GM23338 (cell line): ENCODE data around the gene ELOVL6. TPM values are rescaled to one million over a fixed set of nuclear protein-coding genes. Genes with fewer than 3 reads are reported as not detected.

ENCODE experiments used
- ATAC-seq: fragments of 200-7000 bp; cut with Tn5 transposase; 3 replicates; pipeline ENCODE4 v1.9.1; 2020
- DNase-seq: peaks from one replicate; pipeline ENCODE4 v3.0.0-alpha.2; 2015; ENCODE audit warnings: low spot score
- H2AFZ ChIP-seq: fragments of 200-600 bp; sonication (generic); 2 replicates; pipeline ENCODE4 v1.8.0; 2016; ENCODE audit warnings: antibody characterized with exemption, mild to moderate bottlenecking, moderate library complexity
- H3F3A ChIP-seq: fragments of 200-600 bp; sonication (generic); replicated peaks from 2 replicates; pipeline ENCODE4 v1.8.0; 2017; ENCODE audit warnings: antibody characterized with exemption, mixed run types, low read depth
- H3K27ac ChIP-seq: fragments of 200-600 bp; sonication (generic); 2 replicates; pipeline ENCODE4 v1.6.1; 2016; ENCODE audit warnings: low read depth
- H3K27me3 ChIP-seq: fragments of 200-600 bp; sonication (generic); 2 replicates; pipeline ENCODE4 v1.8.0; 2016; ENCODE audit warnings: mild to moderate bottlenecking, mixed run types, moderate library complexity; ENCODE audit not compliant: insufficient read depth
- H3K36me3 ChIP-seq: fragments of 200-600 bp; sonication (generic); 2 replicates; pipeline ENCODE4 v1.8.0; 2016; ENCODE audit warnings: mild to moderate bottlenecking; ENCODE audit not compliant: insufficient read depth
- H3K4me1 ChIP-seq: fragments of 200-600 bp; sonication (generic); 2 replicates; pipeline ENCODE4 v1.8.0; 2016; ENCODE audit warnings: mild to moderate bottlenecking, moderate library complexity; ENCODE audit not compliant: insufficient read depth
- H3K4me2 ChIP-seq: fragments of 200-600 bp; sonication (generic); 2 replicates; pipeline ENCODE4 v1.7.1; 2017; ENCODE audit warnings: mixed run types
- H3K4me3 ChIP-seq: fragments of 200-600 bp; sonication (generic); 2 replicates; pipeline ENCODE4 v1.6.1; 2016; ENCODE audit warnings: mixed run types
- H3K79me2 ChIP-seq: fragments of 200-600 bp; sonication (generic); replicated peaks from 2 replicates; pipeline ENCODE4 v1.8.0; 2017; ENCODE audit warnings: mild to moderate bottlenecking; ENCODE audit not compliant: insufficient read depth
- H3K9me2 ChIP-seq: fragments of 200-600 bp; sonication (generic); 2 replicates; pipeline ENCODE4 v1.8.0; 2017; ENCODE audit not compliant: insufficient read depth
- H4K20me1 ChIP-seq: fragments of 200-600 bp; sonication (generic); replicated peaks from 2 replicates; pipeline ENCODE4 v1.8.0; 2017; ENCODE audit warnings: mild to moderate bottlenecking; ENCODE audit not compliant: insufficient read depth
- H3K27ac Mint-ChIP-seq: 2 replicates; pipeline ENCODE4 v1.8.0; 2020; ENCODE audit warnings: inconsistent platforms, mild to moderate bottlenecking, moderate library complexity, mixed read lengths
- H3K27me3 Mint-ChIP-seq: 3 replicates; pipeline ENCODE4 v1.8.0; 2022; ENCODE audit warnings: low read depth, mild to moderate bottlenecking, moderate library complexity, mixed read lengths, inconsistent platforms; ENCODE audit not compliant: insufficient read depth, poor library complexity
- H3K36me3 Mint-ChIP-seq: 3 replicates; pipeline ENCODE4 v1.8.0; 2021; ENCODE audit warnings: low read depth, mild to moderate bottlenecking, inconsistent platforms, moderate library complexity, mixed read lengths
- H3K4me1 Mint-ChIP-seq: 3 replicates; pipeline ENCODE4 v1.8.0; 2020; ENCODE audit warnings: mild to moderate bottlenecking, inconsistent platforms, mixed read lengths
- H3K4me3 Mint-ChIP-seq: 3 replicates; pipeline ENCODE4 v1.8.0; 2021; ENCODE audit warnings: moderate library complexity, mild to moderate bottlenecking, inconsistent platforms, mixed read lengths
- H3K9me3 Mint-ChIP-seq: 3 replicates; pipeline ENCODE4 v1.8.0; 2020; ENCODE audit warnings: moderate library complexity, mild to moderate bottlenecking, inconsistent platforms, mixed read lengths
- CREB1 ChIP-seq: fragments of 250-450 bp; sonication (Bioruptor Pico); IDR thresholded peaks from 2 replicates; pipeline ENCODE4 v1.5.0; 2020; ENCODE audit warnings: low read depth, mild to moderate bottlenecking, moderate library complexity
- EZH2 ChIP-seq: fragments of 200-600 bp; sonication (generic); IDR thresholded peaks from one replicate; pipeline ENCODE4 v1.8.0; 2017; ENCODE audit warnings: antibody characterized with exemption, mild to moderate bottlenecking, low read depth; ENCODE audit not compliant: unreplicated experiment
- EZH2phosphoT487 ChIP-seq: fragments of 200-600 bp; sonication (generic); IDR thresholded peaks from one replicate; pipeline ENCODE4 v1.8.1; 2018; ENCODE audit warnings: antibody characterized with exemption; ENCODE audit not compliant: unreplicated experiment
- JUNB ChIP-seq: IDR thresholded peaks from one replicate; pipeline ENCODE4 v1.6.1; 2016; ENCODE audit warnings: antibody characterized with exemption; ENCODE audit not compliant: unreplicated experiment
- NANOG ChIP-seq: IDR thresholded peaks from 2 replicates; pipeline ENCODE4 v1.6.1; 2016; ENCODE audit warnings: antibody characterized with exemption, borderline replicate concordance
- POLR2AphosphoS5 ChIP-seq: IDR thresholded peaks from 2 replicates; pipeline ENCODE4 v1.6.1; 2016; ENCODE audit warnings: antibody characterized with exemption, low read depth
- STAT1 ChIP-seq: IDR thresholded peaks from one replicate; pipeline ENCODE4 v1.6.1; 2016; ENCODE audit warnings: antibody characterized with exemption; ENCODE audit not compliant: unreplicated experiment
- ZNF114 ChIP-seq: fragments of 250-450 bp; sonication (Bioruptor Pico); IDR thresholded peaks from 2 replicates; pipeline ENCODE4 v1.5.0; 2020; ENCODE audit warnings: mild to moderate bottlenecking, moderate library complexity
- ZNF331 ChIP-seq: fragments of 250-450 bp; sonication (Bioruptor Pico); IDR thresholded peaks from 2 replicates; pipeline ENCODE4 v1.5.0; 2020; ENCODE audit warnings: low read depth, mild to moderate bottlenecking, moderate library complexity
- polyA plus RNA-seq: library from polyadenylated mRNA; unstranded; fragments of >200 nt; fragmentation: Nextera tagmentation; extraction: Ambion mirVana; gene quantifications from 2 replicates; pipeline ENCODE4 v1.2.1, GENCODE V29; 2016
- total RNA-seq: library from RNA; depleted of rRNA; stranded (reverse); fragments of >200 nt; shearing (Covaris generic); gene quantifications from 2 replicates; pipeline ENCODE4 v1.2.3, GENCODE V29; 2014
- TF ChIP-seq, protein P1 (sequence below): IDR thresholded peaks from 2 replicates; pipeline ENCODE4 v1.6.1; 2016; ENCODE audit warnings: antibody characterized with exemption
- TF ChIP-seq, protein P2 (sequence below): IDR thresholded peaks from one replicate; pipeline ENCODE4 v1.6.1; 2018; ENCODE audit warnings: antibody characterized with exemption; ENCODE audit not compliant: unreplicated experiment
- TF ChIP-seq, protein P3 (sequence below): fragments of 250-450 bp; sonication (Bioruptor Pico); IDR thresholded peaks from 2 replicates; pipeline ENCODE4 v1.5.0; 2020; ENCODE audit warnings: mild to moderate bottlenecking, moderate library complexity
- TF ChIP-seq, protein P4 (sequence below), 2 experiments: fragments of 200-600 bp in 1 of 2; sonication (generic) in 1 of 2; conservative IDR thresholded peaks; 2 replicates each; pipeline versions ENCODE4 v1.5.1 to v1.6.1; 2016 to 2017; ENCODE audit warnings: antibody characterized with exemption in 2 of 2, low read depth in 2 of 2, mild to moderate bottlenecking in 2 of 2, moderate library complexity in 1 of 2

Gene ELOVL6
- total and polyA plus RNA-seq, 2 experiments from 2014 or later, result 82.7 to 89.5 TPM

GRCh38 chr4:110207233-110207632 lies 8.8 kb upstream of the ELOVL6 start:
- H3K4me3 ChIP-seq, result no peak overlapping the region
- no peak for TF ChIP-seq EZH2
- no peak for TF ChIP-seq EZH2phosphoT487
- no peak for TF ChIP-seq JUNB
- no peak for TF ChIP-seq POLR2AphosphoS5
- no peak for TF ChIP-seq ZNF114
- no peak for TF ChIP-seq NANOG
- no peak for TF ChIP-seq ZNF331 (CRISPR knock-in tag)
- TF ChIP-seq, protein P1, sequence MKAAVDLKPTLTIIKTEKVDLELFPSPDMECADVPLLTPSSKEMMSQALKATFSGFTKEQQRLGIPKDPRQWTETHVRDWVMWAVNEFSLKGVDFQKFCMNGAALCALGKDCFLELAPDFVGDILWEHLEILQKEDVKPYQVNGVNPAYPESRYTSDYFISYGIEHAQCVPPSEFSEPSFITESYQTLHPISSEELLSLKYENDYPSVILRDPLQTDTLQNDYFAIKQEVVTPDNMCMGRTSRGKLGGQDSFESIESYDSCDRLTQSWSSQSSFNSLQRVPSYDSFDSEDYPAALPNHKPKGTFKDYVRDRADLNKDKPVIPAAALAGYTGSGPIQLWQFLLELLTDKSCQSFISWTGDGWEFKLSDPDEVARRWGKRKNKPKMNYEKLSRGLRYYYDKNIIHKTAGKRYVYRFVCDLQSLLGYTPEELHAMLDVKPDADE, result no peak
- no peak for TF ChIP-seq STAT1
- TF ChIP-seq, protein P2, sequence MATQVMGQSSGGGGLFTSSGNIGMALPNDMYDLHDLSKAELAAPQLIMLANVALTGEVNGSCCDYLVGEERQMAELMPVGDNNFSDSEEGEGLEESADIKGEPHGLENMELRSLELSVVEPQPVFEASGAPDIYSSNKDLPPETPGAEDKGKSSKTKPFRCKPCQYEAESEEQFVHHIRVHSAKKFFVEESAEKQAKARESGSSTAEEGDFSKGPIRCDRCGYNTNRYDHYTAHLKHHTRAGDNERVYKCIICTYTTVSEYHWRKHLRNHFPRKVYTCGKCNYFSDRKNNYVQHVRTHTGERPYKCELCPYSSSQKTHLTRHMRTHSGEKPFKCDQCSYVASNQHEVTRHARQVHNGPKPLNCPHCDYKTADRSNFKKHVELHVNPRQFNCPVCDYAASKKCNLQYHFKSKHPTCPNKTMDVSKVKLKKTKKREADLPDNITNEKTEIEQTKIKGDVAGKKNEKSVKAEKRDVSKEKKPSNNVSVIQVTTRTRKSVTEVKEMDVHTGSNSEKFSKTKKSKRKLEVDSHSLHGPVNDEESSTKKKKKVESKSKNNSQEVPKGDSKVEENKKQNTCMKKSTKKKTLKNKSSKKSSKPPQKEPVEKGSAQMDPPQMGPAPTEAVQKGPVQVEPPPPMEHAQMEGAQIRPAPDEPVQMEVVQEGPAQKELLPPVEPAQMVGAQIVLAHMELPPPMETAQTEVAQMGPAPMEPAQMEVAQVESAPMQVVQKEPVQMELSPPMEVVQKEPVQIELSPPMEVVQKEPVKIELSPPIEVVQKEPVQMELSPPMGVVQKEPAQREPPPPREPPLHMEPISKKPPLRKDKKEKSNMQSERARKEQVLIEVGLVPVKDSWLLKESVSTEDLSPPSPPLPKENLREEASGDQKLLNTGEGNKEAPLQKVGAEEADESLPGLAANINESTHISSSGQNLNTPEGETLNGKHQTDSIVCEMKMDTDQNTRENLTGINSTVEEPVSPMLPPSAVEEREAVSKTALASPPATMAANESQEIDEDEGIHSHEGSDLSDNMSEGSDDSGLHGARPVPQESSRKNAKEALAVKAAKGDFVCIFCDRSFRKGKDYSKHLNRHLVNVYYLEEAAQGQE, result no peak
- TF ChIP-seq, protein P3, sequence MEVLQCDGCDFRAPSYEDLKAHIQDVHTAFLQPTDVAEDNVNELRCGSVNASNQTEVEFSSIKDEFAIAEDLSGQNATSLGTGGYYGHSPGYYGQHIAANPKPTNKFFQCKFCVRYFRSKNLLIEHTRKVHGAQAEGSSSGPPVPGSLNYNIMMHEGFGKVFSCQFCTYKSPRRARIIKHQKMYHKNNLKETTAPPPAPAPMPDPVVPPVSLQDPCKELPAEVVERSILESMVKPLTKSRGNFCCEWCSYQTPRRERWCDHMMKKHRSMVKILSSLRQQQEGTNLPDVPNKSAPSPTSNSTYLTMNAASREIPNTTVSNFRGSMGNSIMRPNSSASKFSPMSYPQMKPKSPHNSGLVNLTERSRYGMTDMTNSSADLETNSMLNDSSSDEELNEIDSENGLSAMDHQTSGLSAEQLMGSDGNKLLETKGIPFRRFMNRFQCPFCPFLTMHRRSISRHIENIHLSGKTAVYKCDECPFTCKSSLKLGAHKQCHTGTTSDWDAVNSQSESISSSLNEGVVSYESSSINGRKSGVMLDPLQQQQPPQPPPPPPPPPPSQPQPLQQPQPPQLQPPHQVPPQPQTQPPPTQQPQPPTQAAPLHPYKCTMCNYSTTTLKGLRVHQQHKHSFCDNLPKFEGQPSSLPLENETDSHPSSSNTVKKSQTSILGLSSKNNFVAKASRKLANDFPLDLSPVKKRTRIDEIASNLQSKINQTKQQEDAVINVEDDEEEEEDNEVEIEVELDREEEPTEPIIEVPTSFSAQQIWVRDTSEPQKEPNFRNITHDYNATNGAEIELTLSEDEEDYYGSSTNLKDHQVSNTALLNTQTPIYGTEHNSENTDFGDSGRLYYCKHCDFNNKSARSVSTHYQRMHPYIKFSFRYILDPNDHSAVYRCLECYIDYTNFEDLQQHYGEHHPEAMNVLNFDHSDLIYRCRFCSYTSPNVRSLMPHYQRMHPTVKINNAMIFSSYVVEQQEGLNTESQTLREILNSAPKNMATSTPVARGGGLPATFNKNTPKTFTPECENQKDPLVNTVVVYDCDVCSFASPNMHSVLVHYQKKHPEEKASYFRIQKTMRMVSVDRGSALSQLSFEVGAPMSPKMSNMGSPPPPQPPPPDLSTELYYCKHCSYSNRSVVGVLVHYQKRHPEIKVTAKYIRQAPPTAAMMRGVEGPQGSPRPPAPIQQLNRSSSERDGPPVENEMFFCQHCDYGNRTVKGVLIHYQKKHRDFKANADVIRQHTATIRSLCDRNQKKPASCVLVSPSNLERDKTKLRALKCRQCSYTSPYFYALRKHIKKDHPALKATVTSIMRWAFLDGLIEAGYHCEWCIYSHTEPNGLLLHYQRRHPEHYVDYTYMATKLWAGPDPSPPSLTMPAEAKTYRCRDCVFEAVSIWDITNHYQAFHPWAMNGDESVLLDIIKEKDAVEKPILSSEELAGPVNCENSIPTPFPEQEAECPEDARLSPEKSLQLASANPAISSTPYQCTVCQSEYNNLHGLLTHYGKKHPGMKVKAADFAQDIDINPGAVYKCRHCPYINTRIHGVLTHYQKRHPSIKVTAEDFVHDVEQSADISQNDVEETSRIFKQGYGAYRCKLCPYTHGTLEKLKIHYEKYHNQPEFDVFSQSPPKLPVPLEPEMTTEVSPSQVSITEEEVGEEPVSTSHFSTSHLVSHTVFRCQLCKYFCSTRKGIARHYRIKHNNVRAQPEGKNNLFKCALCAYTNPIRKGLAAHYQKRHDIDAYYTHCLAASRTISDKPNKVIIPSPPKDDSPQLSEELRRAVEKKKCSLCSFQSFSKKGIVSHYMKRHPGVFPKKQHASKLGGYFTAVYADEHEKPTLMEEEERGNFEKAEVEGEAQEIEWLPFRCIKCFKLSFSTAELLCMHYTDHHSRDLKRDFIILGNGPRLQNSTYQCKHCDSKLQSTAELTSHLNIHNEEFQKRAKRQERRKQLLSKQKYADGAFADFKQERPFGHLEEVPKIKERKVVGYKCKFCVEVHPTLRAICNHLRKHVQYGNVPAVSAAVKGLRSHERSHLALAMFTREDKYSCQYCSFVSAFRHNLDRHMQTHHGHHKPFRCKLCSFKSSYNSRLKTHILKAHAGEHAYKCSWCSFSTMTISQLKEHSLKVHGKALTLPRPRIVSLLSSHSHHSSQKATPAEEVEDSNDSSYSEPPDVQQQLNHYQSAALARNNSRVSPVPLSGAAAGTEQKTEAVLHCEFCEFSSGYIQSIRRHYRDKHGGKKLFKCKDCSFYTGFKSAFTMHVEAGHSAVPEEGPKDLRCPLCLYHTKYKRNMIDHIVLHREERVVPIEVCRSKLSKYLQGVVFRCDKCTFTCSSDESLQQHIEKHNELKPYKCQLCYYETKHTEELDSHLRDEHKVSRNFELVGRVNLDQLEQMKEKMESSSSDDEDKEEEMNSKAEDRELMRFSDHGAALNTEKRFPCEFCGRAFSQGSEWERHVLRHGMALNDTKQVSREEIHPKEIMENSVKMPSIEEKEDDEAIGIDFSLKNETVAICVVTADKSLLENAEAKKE (CRISPR knock-in tag), result no peak
- TF ChIP-seq, protein P4, sequence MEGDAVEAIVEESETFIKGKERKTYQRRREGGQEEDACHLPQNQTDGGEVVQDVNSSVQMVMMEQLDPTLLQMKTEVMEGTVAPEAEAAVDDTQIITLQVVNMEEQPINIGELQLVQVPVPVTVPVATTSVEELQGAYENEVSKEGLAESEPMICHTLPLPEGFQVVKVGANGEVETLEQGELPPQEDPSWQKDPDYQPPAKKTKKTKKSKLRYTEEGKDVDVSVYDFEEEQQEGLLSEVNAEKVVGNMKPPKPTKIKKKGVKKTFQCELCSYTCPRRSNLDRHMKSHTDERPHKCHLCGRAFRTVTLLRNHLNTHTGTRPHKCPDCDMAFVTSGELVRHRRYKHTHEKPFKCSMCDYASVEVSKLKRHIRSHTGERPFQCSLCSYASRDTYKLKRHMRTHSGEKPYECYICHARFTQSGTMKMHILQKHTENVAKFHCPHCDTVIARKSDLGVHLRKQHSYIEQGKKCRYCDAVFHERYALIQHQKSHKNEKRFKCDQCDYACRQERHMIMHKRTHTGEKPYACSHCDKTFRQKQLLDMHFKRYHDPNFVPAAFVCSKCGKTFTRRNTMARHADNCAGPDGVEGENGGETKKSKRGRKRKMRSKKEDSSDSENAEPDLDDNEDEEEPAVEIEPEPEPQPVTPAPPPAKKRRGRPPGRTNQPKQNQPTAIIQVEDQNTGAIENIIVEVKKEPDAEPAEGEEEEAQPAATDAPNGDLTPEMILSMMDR (conservative IDR thresholded peaks at IDR 0.05; ENCODE audit: low read depth in 2 of 2), result no peak
- TF ChIP-seq CREB1 (CRISPR knock-in tag), result no peak
- no peaks in the 10 kb centered on the region for H3K27me3 ChIP-seq
- H3K79me2 ChIP-seq, result no peaks in the 10 kb centered on the region
- no peaks in the 10 kb centered on the region for H4K20me1 ChIP-seq
- no peak overlapping the region for H3K27ac ChIP-seq
- no peak overlapping the region for H3K4me2 ChIP-seq
- DNase-seq (no peak), ATAC-seq (no peak)
- H3K4me1 ChIP-seq, result peaks cover 5% of the 10 kb centered on the region; the same call in 1 of the 2 replicates
- Mint-ChIP-seq H3K27me3 (no peaks in the 10 kb centered on the region), H3K4me1 (peaks cover 8% of the 10 kb centered on the region; the same call in 2 of the 3 replicates), H3K9me3 (no peaks in the 10 kb centered on the region), H3K36me3 (no peaks in the 10 kb centered on the region), H3K4me3 (no peak overlapping the region), H3K27ac (no peak overlapping the region)
- no peaks in the 10 kb centered on the region for H3F3A ChIP-seq
- no peaks in the 10 kb centered on the region for H3K36me3 ChIP-seq
- no peak overlapping the region for H2AFZ ChIP-seq
- H3K9me2 ChIP-seq, result peaks cover 9% of the 10 kb centered on the region; the same call in 1 of the 2 replicates
